HG03460 (cell line): ENCODE results near the gene POU2AF3.
"Not testable (repeated sequence)": the region's sequence is repeated elsewhere in the genome, so short reads cannot be mapped to it uniquely, and the experiment has no call there.

Experiments
- ATAC-seq: cut with Tn5 transposase; IDR thresholded peaks from one replicate; pipeline ENCODE4 v1.9.1; 2021; ENCODE audit not compliant: unreplicated experiment

Gene POU2AF3, protein sequence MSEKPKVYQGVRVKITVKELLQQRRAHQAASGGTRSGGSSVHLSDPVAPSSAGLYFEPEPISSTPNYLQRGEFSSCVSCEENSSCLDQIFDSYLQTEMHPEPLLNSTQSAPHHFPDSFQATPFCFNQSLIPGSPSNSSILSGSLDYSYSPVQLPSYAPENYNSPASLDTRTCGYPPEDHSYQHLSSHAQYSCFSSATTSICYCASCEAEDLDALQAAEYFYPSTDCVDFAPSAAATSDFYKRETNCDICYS

GRCh38 chr11:111298413-111299100 lies at the start of gene POU2AF3:
POU2AF3 (plus strand) TSS chr11:111298546; CDS start chr11:111298582, 36 bp downstream.
- ATAC-seq: peak; percentile 25

- ATAC-seq: no peak
Observed at GRCh38 chr11:111250936-111251335, 47.4 kb upstream of the POU2AF3 start.

- ATAC-seq: no peak
Observed at GRCh38 chr11:111253131-111253530, 45.2 kb upstream of the POU2AF3 start.

DNA sequence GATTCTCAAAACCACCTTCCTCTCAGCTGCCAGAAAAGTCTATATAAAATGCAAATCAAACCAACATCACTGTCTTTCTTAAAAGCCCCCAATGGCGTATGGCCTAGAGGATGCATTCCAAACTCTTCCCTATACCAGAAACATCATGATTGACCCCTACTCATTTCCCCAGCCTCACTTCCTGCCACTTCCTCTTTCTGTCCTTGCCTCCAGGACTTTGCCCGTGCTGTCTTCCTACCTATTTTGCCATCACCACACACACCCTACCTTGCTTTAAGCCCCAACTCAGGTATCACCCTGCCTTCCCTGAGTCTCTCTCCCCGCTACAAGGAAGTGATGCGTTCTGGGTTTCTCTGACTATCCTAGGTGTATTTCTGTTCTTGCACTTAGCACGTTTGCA lies 44.7 kb upstream of the POU2AF3 start:
- ATAC-seq: no peak

DNA sequence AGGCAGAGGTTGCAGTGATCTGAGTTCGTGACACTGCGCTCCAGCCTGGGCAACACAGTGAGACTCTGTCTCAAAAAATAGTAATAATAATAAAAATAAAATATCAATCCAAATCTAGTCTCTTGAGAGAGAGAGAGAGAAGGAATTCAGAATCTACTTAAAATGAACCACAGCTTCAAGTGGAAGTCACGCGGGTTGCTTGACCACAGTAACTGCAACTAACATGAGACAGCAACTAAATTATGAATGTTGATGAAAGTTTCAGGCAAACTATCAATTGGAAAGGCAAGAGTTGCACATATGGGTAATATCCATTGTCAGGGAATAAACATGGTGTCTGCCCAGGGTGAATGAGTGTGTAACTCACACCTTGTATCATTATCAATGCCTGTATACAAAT lies 40.3 kb upstream of the POU2AF3 start:
- ATAC-seq: no peak

DNA sequence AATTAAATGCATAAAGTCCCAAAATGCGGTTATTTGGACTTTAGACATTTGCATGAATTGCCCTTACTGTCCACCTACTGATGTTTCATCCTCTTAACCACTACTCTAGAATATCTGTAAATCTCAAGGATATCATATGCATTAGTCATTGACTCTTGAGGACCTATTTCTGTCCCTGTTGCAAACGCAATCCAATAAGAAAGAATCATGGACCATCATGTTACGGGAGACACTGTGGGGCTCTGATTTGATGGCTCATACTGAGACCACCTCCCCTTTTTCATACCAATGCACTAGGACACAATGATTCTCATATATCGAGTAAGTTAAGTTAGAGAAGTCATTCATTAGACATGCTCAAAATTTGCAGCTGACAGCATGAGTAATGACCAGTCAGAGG lies 38.5 kb upstream of the POU2AF3 start:
- ATAC-seq: no peak

DNA sequence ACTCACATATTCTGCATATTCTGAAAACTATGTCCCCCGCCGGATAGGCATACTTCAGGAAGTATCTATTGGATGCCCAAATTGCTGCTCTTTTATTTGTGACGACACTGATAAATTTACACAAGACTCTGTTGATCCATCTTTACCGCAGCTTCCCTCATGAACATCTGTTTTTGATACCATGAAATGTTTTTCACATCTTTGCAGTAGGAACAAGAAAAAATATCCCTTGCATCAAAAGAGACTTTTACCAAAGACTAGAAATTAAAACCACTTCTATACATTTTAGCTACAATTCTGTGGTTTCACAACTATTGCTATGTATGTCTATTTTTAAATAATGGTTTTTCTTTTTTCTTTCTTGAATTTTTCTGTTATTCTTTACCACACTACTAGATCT lies 37.5 kb upstream of the POU2AF3 start:
- no peak for ATAC-seq

DNA sequence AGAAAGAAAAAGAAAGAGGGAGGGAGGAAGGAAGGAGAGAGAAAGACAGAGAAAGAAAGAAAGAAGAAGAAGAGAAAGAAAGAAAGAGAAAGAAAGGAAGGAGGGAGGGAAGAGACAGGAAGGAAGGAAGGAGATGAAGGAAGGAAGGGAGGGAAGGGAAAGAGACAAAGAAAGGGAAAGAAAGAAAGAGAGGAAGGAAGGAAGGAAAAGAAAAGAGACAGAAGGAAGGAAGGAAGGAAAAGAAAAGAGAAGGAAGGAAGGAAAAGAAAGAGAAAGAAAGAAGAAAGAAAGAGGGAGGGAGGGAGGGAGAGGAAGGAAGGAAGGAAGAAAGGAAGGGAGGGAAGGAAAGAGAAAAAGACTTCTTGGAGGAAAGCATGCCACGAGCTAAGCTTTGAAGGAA lies 33.7 kb upstream of the POU2AF3 start:
- no peak for ATAC-seq

DNA sequence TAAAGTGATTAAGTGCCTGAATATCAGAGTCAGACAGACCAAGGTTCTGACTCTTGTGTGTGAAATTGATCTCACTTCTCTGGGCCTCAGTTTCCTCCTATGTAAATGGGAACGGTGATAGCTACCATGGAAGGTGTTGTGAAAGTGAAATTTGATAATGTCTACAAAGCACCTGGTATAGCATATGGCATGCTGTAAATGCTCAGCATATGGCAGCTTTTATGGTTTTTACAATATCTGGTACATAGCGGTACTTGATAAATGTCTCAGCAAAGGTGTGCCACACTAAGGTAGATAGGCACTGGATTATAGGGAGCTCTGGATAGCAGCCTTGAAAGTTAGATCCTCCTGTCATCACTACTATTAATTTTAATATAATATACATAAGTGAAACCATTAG lies 32.9 kb upstream of the POU2AF3 start:
- no peak for ATAC-seq

GRCh38 chr11:111268303-111268702 lies 30.0 kb upstream of the POU2AF3 start:
- ATAC-seq: not testable (repeated sequence)

- no peak for ATAC-seq
Observed at GRCh38 chr11:111269146-111269868, 29.0 kb upstream of the POU2AF3 start.

DNA sequence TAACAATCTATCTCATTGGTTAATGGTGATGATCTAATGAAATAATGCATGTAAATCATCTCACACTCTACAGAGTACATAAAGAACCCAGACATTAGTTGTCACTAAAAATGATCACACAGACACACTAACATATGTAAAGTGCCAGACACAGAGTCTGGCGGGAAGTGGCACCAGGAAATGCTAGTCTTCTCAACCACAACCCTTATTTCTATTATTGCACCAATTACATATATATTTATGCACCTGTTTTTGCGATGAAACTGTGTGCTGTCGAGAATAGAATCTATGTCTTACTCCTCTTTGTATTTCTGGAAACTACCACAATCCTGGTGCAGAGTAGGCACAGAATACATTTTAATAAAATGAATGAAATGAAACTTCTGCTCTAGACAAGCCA lies 25.9 kb upstream of the POU2AF3 start:
- ATAC-seq: no peak

DNA sequence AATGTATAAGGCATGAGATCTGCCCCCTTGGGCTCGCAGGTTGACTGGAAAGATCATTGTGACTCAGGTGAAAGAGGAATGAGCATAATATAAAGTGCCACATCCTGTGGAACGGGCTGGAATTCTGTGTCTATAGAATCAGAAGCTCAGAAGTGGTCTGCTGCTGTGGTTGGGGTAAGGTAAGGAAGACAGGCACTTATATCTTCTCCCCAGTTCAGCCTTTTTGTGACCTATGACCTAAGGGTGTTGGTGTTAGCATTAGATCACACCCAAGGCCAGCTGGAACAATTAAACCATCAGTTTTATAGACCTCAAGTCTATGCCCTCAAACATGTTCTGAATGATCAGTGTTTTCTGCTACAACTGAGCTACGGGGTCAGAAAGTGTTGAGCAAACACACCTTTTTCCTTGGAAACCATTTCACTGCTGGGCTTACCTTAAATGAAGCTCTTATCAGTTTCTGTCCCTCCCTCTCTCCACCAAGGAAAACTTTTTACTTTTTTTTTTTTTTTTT lies 15.7 kb upstream of the POU2AF3 start:
- no peak for ATAC-seq

DNA sequence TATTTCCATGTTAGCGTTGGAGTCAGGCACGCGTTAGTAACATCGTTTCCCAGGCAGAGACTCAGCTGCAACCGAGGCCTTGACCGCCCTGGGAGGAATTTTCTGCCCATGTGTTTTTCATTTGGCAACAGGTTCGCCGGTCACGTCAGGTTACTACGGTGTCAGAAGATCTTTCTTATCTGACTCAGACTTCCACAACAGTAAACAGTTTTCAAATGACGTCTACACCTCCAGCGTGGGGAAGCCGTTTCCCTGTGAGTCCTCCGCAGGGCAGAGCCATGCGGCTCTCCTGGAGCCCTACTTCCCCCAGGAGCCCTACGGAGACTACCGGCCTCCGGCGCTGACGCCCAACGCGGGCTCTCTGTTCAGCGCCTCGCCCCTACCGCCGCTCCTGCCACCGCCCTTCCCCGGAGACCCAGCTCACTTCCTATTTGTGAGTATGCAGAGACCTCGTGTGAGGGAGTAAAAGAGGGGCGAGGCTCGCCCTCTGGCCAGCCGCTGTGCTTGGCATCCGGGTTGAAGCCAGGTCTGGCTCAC lies 14.3 kb upstream of the POU2AF3 start:
- no peak for ATAC-seq

GRCh38 chr11:111285189-111286091 lies 12.9 kb upstream of the POU2AF3 start:
- no peak for ATAC-seq

DNA sequence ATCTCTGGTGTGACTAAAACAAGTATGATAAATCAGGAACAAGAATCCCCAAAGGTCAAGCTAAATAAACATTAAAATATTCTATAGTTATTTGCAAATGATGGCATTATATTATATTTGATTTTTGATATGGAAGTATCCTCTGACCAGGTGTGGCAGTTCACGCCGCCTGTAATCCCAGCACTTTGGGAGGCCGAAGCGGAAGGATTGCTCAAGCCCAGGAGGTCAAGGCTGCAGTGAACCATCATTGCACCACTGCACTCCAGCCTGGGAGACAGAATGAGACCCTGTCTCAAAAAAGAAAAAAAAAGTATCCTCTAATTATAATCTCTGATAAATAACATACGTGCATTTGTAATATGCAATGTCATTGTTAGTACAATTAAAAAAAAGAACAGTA lies 6.6 kb upstream of the POU2AF3 start:
- no peak for ATAC-seq

GRCh38 chr11:111292408-111292807 lies 5.9 kb upstream of the POU2AF3 start:
- ATAC-seq: not testable (repeated sequence)

DNA sequence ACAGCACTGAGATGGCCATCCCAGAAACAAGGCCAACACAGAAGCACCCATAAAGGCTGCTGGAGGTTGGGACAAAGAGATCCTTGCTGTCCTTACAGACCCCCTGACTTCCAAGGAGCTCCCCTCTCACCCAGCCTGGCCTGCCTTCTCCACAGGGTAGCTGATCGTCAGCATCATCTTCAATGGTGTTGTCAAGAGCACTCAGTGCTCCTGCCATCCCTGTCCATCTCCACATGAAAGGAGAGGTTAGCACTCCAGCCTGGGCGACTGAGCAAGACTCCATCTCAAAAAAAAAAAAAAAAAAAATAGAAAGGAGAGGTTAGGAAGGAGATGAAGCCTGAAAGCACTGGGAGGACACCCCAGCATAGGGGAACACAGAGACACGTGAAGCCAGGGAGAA lies 2.1 kb upstream of the POU2AF3 start:
- ATAC-seq: no peak

DNA sequence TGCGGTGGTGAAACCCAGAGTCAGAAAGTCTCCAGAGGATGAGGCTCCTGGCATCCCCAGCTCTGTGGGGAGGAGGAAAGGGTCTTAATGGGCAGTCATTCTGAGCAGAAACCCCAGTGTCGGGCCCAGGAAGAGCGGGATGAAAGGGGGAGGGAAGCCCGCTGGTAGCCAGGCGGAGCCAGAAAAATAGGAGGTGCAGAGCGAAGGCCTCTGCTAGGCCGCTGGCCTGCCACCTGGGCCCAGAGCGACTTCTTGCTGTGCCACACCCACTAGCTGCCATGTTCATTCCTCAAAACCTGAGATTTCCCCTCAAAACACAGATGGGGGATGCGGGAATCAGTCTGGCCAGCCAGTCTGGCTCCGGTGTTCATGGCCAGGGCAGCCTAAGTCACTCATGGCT lies 650 bp upstream of the POU2AF3 start:
- no peak for ATAC-seq
